OCI-LY7 (cell line): Measurements from ENCODE around the gene ADRA2A. TPM values are rescaled to one million over a fixed set of nuclear protein-coding genes. Genes with fewer than 3 reads are reported as not detected.

Source experiments
- BruUV-seq: library from RNA; stranded (reverse); fragments of 400-500 nt; replicated peaks from 2 replicates; lab custom pipeline; 2021; lab: Mats Ljungman, UMichigan
- CTCF ChIA-PET: fragments of 300-600 bp; sonication (Branson Sonifier 250); formaldehyde crosslinking; loops from one replicate; lab custom pipeline; 2022; ENCODE audit warnings: antibody characterized with exemption; ENCODE audit not compliant: unreplicated experiment; lab: Charles Lee
- POLR2A ChIA-PET: fragments of 300-600 bp; sonication (Branson Sonifier 250); formaldehyde crosslinking; loops from one replicate; lab custom pipeline; 2022; ENCODE audit warnings: antibody characterized with exemption; lab: Charles Lee
- DNase-seq: peaks from one replicate; pipeline ENCODE4 v3.0.0-alpha.2; 2015; ENCODE audit warnings: low spot score
- H2AFZ ChIP-seq: fragments of 200-600 bp; sonication (generic), shearing (Covaris generic); 2 replicates; pipeline ENCODE4 v1.6.1; 2014; ENCODE audit warnings: mild to moderate bottlenecking, antibody characterized with exemption, low read length, moderate library complexity
- H3K27ac ChIP-seq: fragments of 200-600 bp; sonication (generic); 2 replicates; pipeline ENCODE4 v1.5.1; 2014; ENCODE audit warnings: mixed run types, low read depth, mild to moderate bottlenecking, moderate library complexity, low read length, inconsistent platforms; ENCODE audit not compliant: poor library complexity, severe bottlenecking
- H3K36me3 ChIP-seq: fragments of 200-600 bp; sonication (generic); 2 replicates; pipeline ENCODE4 v1.6.1; 2014; ENCODE audit warnings: mild to moderate bottlenecking, antibody characterized with exemption, low read length, moderate library complexity, mixed read lengths; ENCODE audit not compliant: insufficient read depth
- H3K4me1 ChIP-seq: fragments of 200-600 bp; sonication (generic); 2 replicates; pipeline ENCODE4 v1.5.1; 2014; ENCODE audit warnings: mild to moderate bottlenecking, low read length; ENCODE audit not compliant: insufficient read depth, poor library complexity, severe bottlenecking
- H3K4me2 ChIP-seq: fragments of 200-600 bp; sonication (generic); 2 replicates; pipeline ENCODE4 v1.6.1; 2014; ENCODE audit warnings: mild to moderate bottlenecking, low read length
- H3K4me3 ChIP-seq: fragments of 200-600 bp; sonication (generic); 2 replicates; pipeline ENCODE4 v1.5.1; 2014; ENCODE audit warnings: mild to moderate bottlenecking, low read depth, low read length; ENCODE audit not compliant: poor library complexity, severe bottlenecking
- H3K79me2 ChIP-seq: fragments of 200-600 bp; sonication (generic); 2 replicates; pipeline ENCODE4 v1.6.1; 2016; ENCODE audit warnings: low read depth, mild to moderate bottlenecking, low read length, moderate library complexity, mixed read lengths; ENCODE audit not compliant: insufficient read depth
- H3K9me2 ChIP-seq: fragments of 200-600 bp; sonication (generic); 2 replicates; pipeline ENCODE4 v1.6.1; 2016; ENCODE audit warnings: mild to moderate bottlenecking, low read length, mixed read lengths; ENCODE audit not compliant: insufficient read depth
- H3K9me3 ChIP-seq: fragments of 200-600 bp; sonication (generic); 2 replicates; pipeline ENCODE4 v1.6.1; 2014; ENCODE audit warnings: mild to moderate bottlenecking, mixed run types, low read length, mixed read lengths
- H4K20me1 ChIP-seq: fragments of 200-600 bp; sonication (generic); 2 replicates; pipeline ENCODE4 v1.6.1; 2014; ENCODE audit warnings: mild to moderate bottlenecking, antibody characterized with exemption, low read length, moderate library complexity, mixed read lengths; ENCODE audit not compliant: insufficient read depth
- CTCF ChIP-seq: fragments of 200-600 bp; sonication (generic); conservative IDR thresholded peaks from 2 replicates; pipeline ENCODE4 v1.5.1; 2014; ENCODE audit warnings: mild to moderate bottlenecking, antibody characterized with exemption, low read length, moderate library complexity, mixed read lengths
- EZH2phosphoT487 ChIP-seq: fragments of 200-600 bp; sonication (generic); IDR thresholded peaks from 2 replicates; pipeline ENCODE4 v1.6.1; 2018; ENCODE audit warnings: low read depth, borderline replicate concordance, mild to moderate bottlenecking, mixed run types, antibody characterized with exemption, low read length, moderate library complexity, mixed read lengths
- intact Hi-C: fragments of 100-400 bp; cut with micrococcal nuclease; formaldehyde crosslinking; loops from one replicate; pipeline ENCODE4 v1.10.0; 2022; ENCODE audit not compliant: unreplicated experiment
- total RNA-seq, 2 experiments: library from RNA; depleted of rRNA in 1 of 2; stranded (reverse); fragments of >200 nt in 1 of 2; shearing (Covaris generic) in 1 of 2; gene quantifications; 2 replicates each; pipeline ENCODE4 v1.2.3, GENCODE V29; 2014 to 2022

Gene ADRA2A
- total RNA-seq, 2 experiments from 2014 or later: 0.06 TPM; not detected in 1

GRCh38 chr10:111100198-111100597 is 23.4 kb downstream of the ADRA2A start:
- no peak for TF ChIP-seq CTCF
- TF ChIP-seq EZH2phosphoT487: no peak
- H3K4me2 ChIP-seq: no peak overlapping the region
- no peaks in the 10 kb centered on the region for H3K9me2 ChIP-seq
- no peak overlapping the region for H3K4me3 ChIP-seq
- CTCF ChIA-PET: no interaction called here
- no peak overlapping the region for H2AFZ ChIP-seq
- POLR2A ChIA-PET: interaction anchor here (0.9 kb wide), 1 partner anchor 9 kb away, joined by 3 read pairs; no protein-coding TSS in a partner anchor
- no peak overlapping the region for H3K27ac ChIP-seq
- H4K20me1 ChIP-seq: no peaks in the 10 kb centered on the region
- no TSS peak for BruUV-seq
- H3K9me3 ChIP-seq: no peaks in the 10 kb centered on the region
- intact Hi-C loops: no loop called here
- DNase-seq: no peak
- no peaks in the 10 kb centered on the region for H3K36me3 ChIP-seq
- H3K4me1 ChIP-seq: no peaks in the 10 kb centered on the region
- no peaks in the 10 kb centered on the region for H3K79me2 ChIP-seq

GRCh38 chr10:111101796-111102195 is 25.0 kb downstream of the ADRA2A start:
- H3K27ac ChIP-seq: no peak overlapping the region
- no peaks in the 10 kb centered on the region for H3K9me2 ChIP-seq
- DNase-seq: no peak
- H3K79me2 ChIP-seq: no peaks in the 10 kb centered on the region
- no peak overlapping the region for H3K4me2 ChIP-seq
- H2AFZ ChIP-seq: no peak overlapping the region
- H3K9me3 ChIP-seq: no peaks in the 10 kb centered on the region
- CTCF ChIA-PET: no interaction called here
- no peak overlapping the region for H3K4me3 ChIP-seq
- H3K36me3 ChIP-seq: no peaks in the 10 kb centered on the region
- H3K4me1 ChIP-seq: no peaks in the 10 kb centered on the region
- intact Hi-C loops: no loop called here
- POLR2A ChIA-PET: interaction anchor here (0.5 to 1.1 kb wide), 2 partner anchors 17 to 117 kb away, joined by 3 read pairs; no protein-coding TSS in a partner anchor
- TF ChIP-seq EZH2phosphoT487 (no peak), CTCF (no peak)
- no TSS peak for BruUV-seq
- H4K20me1 ChIP-seq: no peaks in the 10 kb centered on the region

- ChIA-PET CTCF (no interaction called here), POLR2A (interaction anchor here (1.1 kb wide), 1 partner anchor 16 kb away, joined by 3 read pairs; no protein-coding TSS in a partner anchor)
- H3K9me2 ChIP-seq: no peaks in the 10 kb centered on the region
- H3K4me1 ChIP-seq: no peaks in the 10 kb centered on the region
- TF ChIP-seq EZH2phosphoT487: no peak
- no peak for TF ChIP-seq CTCF
- no peak overlapping the region for H2AFZ ChIP-seq
- H3K36me3 ChIP-seq: no peaks in the 10 kb centered on the region
- H4K20me1 ChIP-seq: no peaks in the 10 kb centered on the region
- no peak overlapping the region for H3K27ac ChIP-seq
- no peaks in the 10 kb centered on the region for H3K9me3 ChIP-seq
- no peak overlapping the region for H3K4me3 ChIP-seq
- BruUV-seq: no TSS peak
- intact Hi-C loops: no loop called here
- DNase-seq: no peak
- H3K79me2 ChIP-seq: no peaks in the 10 kb centered on the region
- no peak overlapping the region for H3K4me2 ChIP-seq
Measured at GRCh38 chr10:111102359-111102837, 25.6 kb downstream of the ADRA2A start.
